Caco-2 (cell line): Measurements from ENCODE around the gene PCGF1. TPM values are rescaled to one million over a fixed set of nuclear protein-coding genes. Genes with fewer than 3 reads are reported as not detected.
A peak's percentile ranks its signal among the peaks of the same experiment; 100 is the strongest.
"Not testable (repeated sequence)": the region's sequence is repeated elsewhere in the genome, so short reads cannot be mapped to it uniquely, and the experiment has no call there.

Source experiments
- BruUV-seq: library from RNA; stranded (reverse); fragments of 400-500 nt; replicated peaks from 2 replicates; lab custom pipeline; 2021; lab: Mats Ljungman, UMichigan
- CTCF ChIA-PET: fragments of 300-600 bp; sonication (Branson Sonifier 250); formaldehyde crosslinking; loops from one replicate; lab custom pipeline; 2022; ENCODE audit warnings: antibody characterized with exemption; lab: Charles Lee
- POLR2A ChIA-PET: fragments of 300-600 bp; sonication (Branson Sonifier 250); formaldehyde crosslinking; loops from one replicate; lab custom pipeline; 2022; ENCODE audit warnings: antibody characterized with exemption; lab: Charles Lee
- DNase-seq, 2 experiments: peaks; one replicate each; pipeline versions ENCODE4 v3.0.0 to v3.0.0-alpha.2; 2020 to 2022
- H3K27me3 ChIP-seq: replicated peaks from 2 replicates; pipeline ENCODE4 v1.6.0; 2011; ENCODE audit warnings: low read length; ENCODE audit not compliant: control insufficient read depth, insufficient read depth
- H3K36me3 ChIP-seq: 2 replicates; pipeline ENCODE4 v1.5.1; 2011; ENCODE audit warnings: low read length; ENCODE audit not compliant: control insufficient read depth, insufficient read depth
- H3K4me1 ChIP-seq: fragments of 250-450 bp; sonication (Bioruptor Pico); 2 replicates; pipeline ENCODE4 v1.5.1; 2020; ENCODE audit warnings: mild to moderate bottlenecking
- H3K4me3 ChIP-seq: 2 replicates; pipeline ENCODE4 v1.5.1; 2011; ENCODE audit warnings: low read depth, mild to moderate bottlenecking, control low read depth, low read length
- H3K9me3 ChIP-seq: fragments of 250-450 bp; sonication (Bioruptor Pico); 2 replicates; pipeline ENCODE4 v1.5.1; 2020; ENCODE audit warnings: mild to moderate bottlenecking, moderate library complexity
- H3K27ac Mint-ChIP-seq: one replicate; pipeline ENCODE4 v1.8.0; 2022; ENCODE audit warnings: mixed read lengths; ENCODE audit not compliant: unreplicated experiment
- H3K27me3 Mint-ChIP-seq: one replicate; pipeline ENCODE4 v1.8.0; 2022; ENCODE audit warnings: mixed read lengths; ENCODE audit not compliant: insufficient read depth, unreplicated experiment
- H3K36me3 Mint-ChIP-seq: one replicate; pipeline ENCODE4 v1.8.0; 2022; ENCODE audit warnings: mild to moderate bottlenecking, mixed read lengths; ENCODE audit not compliant: insufficient read depth, unreplicated experiment
- H3K4me1 Mint-ChIP-seq: one replicate; pipeline ENCODE4 v1.8.0; 2022; ENCODE audit warnings: low read depth, mixed read lengths; ENCODE audit not compliant: unreplicated experiment
- H3K4me3 Mint-ChIP-seq: one replicate; pipeline ENCODE4 v1.8.0; 2022; ENCODE audit warnings: mild to moderate bottlenecking, moderate library complexity, mixed read lengths; ENCODE audit not compliant: unreplicated experiment
- H3K9me3 Mint-ChIP-seq: one replicate; pipeline ENCODE4 v1.8.0; 2022; ENCODE audit warnings: mixed read lengths; ENCODE audit not compliant: unreplicated experiment
- CTCF ChIP-seq, 2 experiments: fragments of 200-600 bp in 1 of 2; IDR thresholded peaks; 1 replicate in 1 of 2; 2 replicates in 1 of 2; pipeline versions ENCODE4 v1.5.1 to v1.8.0; 2011 to 2022; ENCODE audit warnings: antibody characterized with exemption in 1 of 2, control low read depth in 1 of 2, inconsistent platforms in 1 of 2, low read depth in 1 of 2, low read length in 1 of 2, mild to moderate bottlenecking in 1 of 2, moderate library complexity in 1 of 2; ENCODE audit not compliant: insufficient read depth in 1 of 2, severe bottlenecking in 1 of 2, unreplicated experiment in 1 of 2
- intact Hi-C: fragments of 100-400 bp; cut with micrococcal nuclease; formaldehyde crosslinking; loops from one replicate; pipeline ENCODE4 v1.10.0; 2022; ENCODE audit not compliant: unreplicated experiment
- total RNA-seq: library from RNA; stranded (reverse); gene quantifications from 2 replicates; pipeline ENCODE4 v1.2.3, GENCODE V29; 2022

Gene PCGF1
- total RNA-seq, 1 experiment from 2014 or later, result 29.7 TPM

- Histone ChIP-seq H3K4me1 (0 out of 2 replicates have a peak, but pooled peaks cover 5% of the 10 kb centered on the region), H3K9me3 (no peaks in the 10 kb centered on the region), H3K36me3 (peaks cover 4% of the 10 kb centered on the region), H3K4me3 (no peak overlapping the region), H3K27me3 (no peaks in the 10 kb centered on the region)
- ChIA-PET CTCF (no interaction called here), POLR2A (no interaction called here)
- DNase-seq, result no peak
- H3K4me1 Mint-ChIP-seq, result peaks cover 14% of the 10 kb centered on the region
- H3K4me3 Mint-ChIP-seq, result peak overlapping the region; percentile 55
- BruUV-seq, result no TSS peak
- no peak overlapping the region for H3K27ac Mint-ChIP-seq
- no peak for TF ChIP-seq CTCF (IDR thresholded peaks at IDR 0.05; ENCODE audit: insufficient read depth in 1 of 2, low read depth in 1 of 2, low read length in 1 of 2, severe bottlenecking in 1 of 2, unreplicated experiment in 1 of 2)
- peaks cover 63% of the 10 kb centered on the region for H3K36me3 Mint-ChIP-seq
- no peaks in the 10 kb centered on the region for H3K9me3 Mint-ChIP-seq
- intact Hi-C loops, result no loop called here
- H3K27me3 Mint-ChIP-seq, result no peaks in the 10 kb centered on the region
Observed at GRCh38 chr2:74462786-74463105, 44.7 kb downstream of the PCGF1 start.

DNA sequence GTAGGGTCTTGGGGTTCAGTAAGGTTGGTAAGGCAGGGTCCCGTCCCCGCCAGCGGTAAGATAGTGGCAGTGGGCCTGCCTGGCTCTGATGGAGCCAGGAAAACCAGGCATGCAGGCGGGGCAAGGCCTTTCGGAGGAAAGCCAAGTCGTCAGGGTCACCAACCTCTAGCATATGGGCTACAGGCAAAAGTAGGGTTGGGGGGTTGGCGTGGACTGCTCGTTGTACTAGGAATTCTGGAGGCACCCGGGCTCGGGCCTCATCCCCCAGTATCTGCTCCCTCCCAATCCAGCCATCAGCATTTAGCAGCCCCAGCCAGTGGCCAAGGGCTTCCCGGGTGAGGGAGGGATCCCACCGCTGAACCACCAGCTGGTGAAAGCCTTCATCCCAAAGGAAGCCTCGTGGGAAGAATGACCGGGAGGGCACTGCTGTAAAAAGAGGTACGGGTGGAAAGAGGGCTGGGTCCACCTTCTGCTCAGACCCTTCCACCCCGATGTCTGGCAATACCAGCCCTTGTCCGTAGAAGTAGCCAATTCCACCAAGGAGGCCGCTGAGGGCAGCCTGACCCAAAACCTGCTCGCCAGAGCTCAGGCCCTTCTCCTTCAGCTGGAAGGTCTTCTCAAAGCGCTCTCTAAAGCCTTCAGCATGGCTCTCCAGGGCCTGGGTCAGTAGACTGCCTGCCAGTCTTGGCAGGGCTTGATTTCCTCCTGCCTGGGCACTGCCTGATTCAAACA lies 45.3 kb downstream of the PCGF1 start:
- H3K27ac Mint-ChIP-seq, result no peak overlapping the region
- no peaks in the 10 kb centered on the region for H3K9me3 ChIP-seq
- H3K9me3 Mint-ChIP-seq, result no peaks in the 10 kb centered on the region
- H3K36me3 ChIP-seq, result peaks cover 4% of the 10 kb centered on the region
- BruUV-seq, result no TSS peak
- H3K4me3 ChIP-seq, result no peak overlapping the region
- TF ChIP-seq CTCF (IDR thresholded peaks at IDR 0.05; ENCODE audit: insufficient read depth in 1 of 2, low read depth in 1 of 2, low read length in 1 of 2, severe bottlenecking in 1 of 2, unreplicated experiment in 1 of 2), result no peak
- H3K27me3 ChIP-seq, result no peaks in the 10 kb centered on the region
- intact Hi-C loops, result no loop called here
- 0 out of 2 replicates have a peak, but pooled peaks cover 5% of the 10 kb centered on the region for H3K4me1 ChIP-seq
- POLR2A ChIA-PET, result interaction anchor here (0.5 kb wide), 1 partner anchor 32 kb away, joined by 3 read pairs; no protein-coding TSS in a partner anchor
- peaks cover 68% of the 10 kb centered on the region for H3K36me3 Mint-ChIP-seq
- peak overlapping the region; percentile 55 for H3K4me3 Mint-ChIP-seq
- CTCF ChIA-PET, result interaction anchor here (0.7 to 1.0 kb wide), 9 partner anchors 9 to 126 kb away, joined by 3 to 5 read pairs (median 4); partner anchors contain the start of genes AUP1, CCDC142, HTRA2 and MRPL53
- peaks cover 14% of the 10 kb centered on the region for H3K4me1 Mint-ChIP-seq
- no peak for DNase-seq
- H3K27me3 Mint-ChIP-seq, result no peaks in the 10 kb centered on the region

DNA sequence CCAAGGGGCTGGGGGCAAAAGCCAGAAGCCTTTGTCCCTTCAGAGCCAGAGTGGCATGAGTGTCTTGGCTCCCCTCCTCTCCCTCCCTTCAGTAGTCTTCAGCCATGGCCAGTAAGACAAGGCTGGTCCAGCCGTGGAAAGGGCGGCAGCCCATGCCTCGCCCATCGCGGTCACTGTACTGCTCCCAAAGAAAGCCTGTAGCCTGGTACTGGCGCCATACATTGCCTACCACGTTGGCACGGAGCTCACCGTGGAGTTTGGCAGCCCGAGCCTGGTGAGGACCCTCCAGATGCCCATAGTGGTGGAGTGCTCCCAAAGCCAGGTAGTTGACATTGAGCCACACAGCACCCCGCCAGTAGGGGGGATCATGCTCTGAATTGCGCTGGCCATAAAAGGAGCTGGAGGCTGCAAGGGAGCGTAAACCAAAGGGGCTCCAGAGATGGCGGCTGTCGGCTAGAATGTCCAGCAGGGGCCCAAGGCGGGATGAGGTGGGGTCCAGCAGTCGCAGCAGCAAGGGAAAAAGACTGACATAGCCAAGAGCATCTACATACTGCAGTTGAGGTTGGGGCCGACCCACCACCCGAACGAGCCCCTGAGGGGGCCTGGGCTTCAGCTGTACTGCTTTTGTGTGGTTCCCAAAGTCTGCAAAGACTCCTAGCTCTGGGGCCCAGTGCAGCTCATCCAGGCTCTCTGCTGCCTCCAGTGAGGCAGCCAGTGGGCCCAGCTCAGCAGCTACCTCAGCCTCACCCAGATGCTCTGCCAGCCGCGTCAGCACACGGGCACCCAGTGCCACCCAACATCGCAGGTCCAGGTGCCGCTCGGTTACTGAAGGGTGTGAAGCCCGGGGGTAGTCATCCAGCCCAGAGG lies 46.1 kb downstream of the PCGF1 start:
- no peak overlapping the region for H3K4me3 Mint-ChIP-seq
- peaks cover 9% of the 10 kb centered on the region; the same call in 1 of the 2 replicates for H3K4me1 ChIP-seq
- ChIA-PET POLR2A (interaction anchor here (0.5 kb wide), 1 partner anchor 31 kb away, joined by 3 read pairs; no protein-coding TSS in a partner anchor), CTCF (interaction anchor here (0.7 to 1.0 kb wide), 9 partner anchors 10 to 126 kb away, joined by 3 to 5 read pairs (median 4); partner anchors contain the start of genes AUP1, CCDC142, HTRA2 and MRPL53)
- H3K27me3 ChIP-seq, result no peaks in the 10 kb centered on the region
- H3K9me3 Mint-ChIP-seq, result no peaks in the 10 kb centered on the region
- no peak overlapping the region for H3K4me3 ChIP-seq
- H3K36me3 Mint-ChIP-seq, result peaks cover 71% of the 10 kb centered on the region
- peak; percentile 65 to 69 for DNase-seq
- H3K27ac Mint-ChIP-seq, result peak overlapping the region; percentile 69
- intact Hi-C loops, result no loop called here
- H3K4me1 Mint-ChIP-seq, result peaks cover 20% of the 10 kb centered on the region
- H3K36me3 ChIP-seq, result peaks cover 4% of the 10 kb centered on the region
- no peaks in the 10 kb centered on the region for H3K9me3 ChIP-seq
- no TSS peak for BruUV-seq
- no peaks in the 10 kb centered on the region for H3K27me3 Mint-ChIP-seq
- TF ChIP-seq CTCF (IDR thresholded peaks at IDR 0.05; ENCODE audit: insufficient read depth in 1 of 2, low read depth in 1 of 2, low read length in 1 of 2, severe bottlenecking in 1 of 2, unreplicated experiment in 1 of 2), result peak; percentile 33 to 48

DNA sequence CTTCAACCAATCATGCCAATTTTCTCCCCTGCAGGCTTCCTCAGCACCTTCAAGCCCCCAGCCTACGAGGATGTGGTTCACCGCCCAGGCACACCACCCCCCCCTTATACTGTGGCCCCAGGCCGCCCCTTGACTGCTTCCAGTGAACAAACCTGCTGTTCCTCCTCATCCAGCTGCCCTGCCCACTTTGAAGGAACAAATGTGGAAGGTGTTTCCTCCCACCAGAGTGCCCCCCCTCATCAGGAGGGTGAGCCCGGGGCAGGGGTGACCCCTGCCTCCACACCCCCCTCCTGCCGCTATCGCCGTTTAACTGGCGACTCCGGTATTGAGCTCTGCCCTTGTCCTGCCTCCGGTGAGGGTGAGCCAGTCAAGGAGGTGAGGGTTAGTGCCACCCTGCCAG lies 47.3 kb downstream of the PCGF1 start:
- POLR2A ChIA-PET, result interaction anchor here (0.6 kb wide), 1 partner anchor 1206 kb away, joined by 4 read pairs; no protein-coding TSS in a partner anchor
- H3K4me1 ChIP-seq, H3K9me3 ChIP-seq, H3K27me3 Mint-ChIP-seq, CTCF ChIA-PET, intact Hi-C loops, DNase-seq, H3K4me3 ChIP-seq, H3K9me3 Mint-ChIP-seq, H3K36me3 ChIP-seq, H3K27me3 ChIP-seq, BruUV-seq: not testable (repeated sequence)
- peaks cover 67% of the 10 kb centered on the region for H3K36me3 Mint-ChIP-seq
- peak overlapping the region; percentile 95 for H3K4me3 Mint-ChIP-seq
- H3K4me1 Mint-ChIP-seq, result peaks cover 32% of the 10 kb centered on the region
- H3K27ac Mint-ChIP-seq, result peak overlapping the region; percentile 74
